ENCODE measurements around the gene AFF3. TPM values are rescaled to one million over a fixed set of nuclear protein-coding genes. Genes with fewer than 3 reads are reported as not detected.

AFF3 gene
- total RNA-seq, 1 donor from 2014 or later = 44.6 TPM

DNA sequence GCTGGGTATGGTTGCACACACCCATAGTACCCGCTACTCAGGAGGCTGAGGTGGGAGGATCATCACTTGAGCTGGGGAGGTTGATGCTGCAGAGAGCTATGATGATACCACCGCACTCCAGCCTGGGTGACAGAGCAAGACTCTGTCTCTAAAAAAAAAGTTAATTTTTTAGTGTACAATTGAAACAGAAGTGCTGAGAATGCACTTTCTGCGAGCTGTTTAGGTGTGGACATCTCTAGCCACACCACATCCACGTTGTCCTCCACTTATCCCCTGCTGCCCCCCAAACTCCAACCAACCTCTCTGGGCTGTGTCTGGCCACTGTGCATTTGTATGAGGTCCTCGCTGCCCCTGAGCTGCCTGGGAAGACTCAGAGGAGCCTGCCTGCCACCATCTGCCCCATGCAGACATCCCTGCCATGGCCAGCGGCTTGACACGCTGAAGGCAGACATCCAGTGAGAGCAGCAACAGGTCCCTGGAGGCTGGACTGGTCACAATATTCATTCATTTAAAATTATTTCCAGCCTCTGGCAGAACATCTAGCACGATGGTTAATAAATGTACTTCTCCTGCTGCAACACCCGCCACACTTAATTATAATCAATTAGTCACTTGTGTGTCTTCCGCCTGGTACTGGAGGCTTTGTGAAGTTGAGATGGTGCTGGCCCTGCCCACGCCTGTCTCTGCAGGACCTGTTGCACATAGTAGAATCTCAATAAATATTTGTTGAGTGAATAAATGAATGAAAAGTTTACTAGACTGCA lies 3.7 kb upstream of the AFF3 start:
- no peaks in the 10 kb centered on the region for H3K9me3 ChIP-seq
- no peaks in the 10 kb centered on the region for H3K36me3 ChIP-seq
- DNase-seq (no peak), ATAC-seq (no peak)
- H3K27ac ChIP-seq = no peak overlapping the region
- H3K27me3 ChIP-seq = no peaks in the 10 kb centered on the region
- H3K4me1 ChIP-seq = no peaks in the 10 kb centered on the region
- intact Hi-C loops (cut with DNase I) = no loop called here
- H3K4me3 ChIP-seq = no peak overlapping the region
- TF ChIP-seq, protein P1, sequence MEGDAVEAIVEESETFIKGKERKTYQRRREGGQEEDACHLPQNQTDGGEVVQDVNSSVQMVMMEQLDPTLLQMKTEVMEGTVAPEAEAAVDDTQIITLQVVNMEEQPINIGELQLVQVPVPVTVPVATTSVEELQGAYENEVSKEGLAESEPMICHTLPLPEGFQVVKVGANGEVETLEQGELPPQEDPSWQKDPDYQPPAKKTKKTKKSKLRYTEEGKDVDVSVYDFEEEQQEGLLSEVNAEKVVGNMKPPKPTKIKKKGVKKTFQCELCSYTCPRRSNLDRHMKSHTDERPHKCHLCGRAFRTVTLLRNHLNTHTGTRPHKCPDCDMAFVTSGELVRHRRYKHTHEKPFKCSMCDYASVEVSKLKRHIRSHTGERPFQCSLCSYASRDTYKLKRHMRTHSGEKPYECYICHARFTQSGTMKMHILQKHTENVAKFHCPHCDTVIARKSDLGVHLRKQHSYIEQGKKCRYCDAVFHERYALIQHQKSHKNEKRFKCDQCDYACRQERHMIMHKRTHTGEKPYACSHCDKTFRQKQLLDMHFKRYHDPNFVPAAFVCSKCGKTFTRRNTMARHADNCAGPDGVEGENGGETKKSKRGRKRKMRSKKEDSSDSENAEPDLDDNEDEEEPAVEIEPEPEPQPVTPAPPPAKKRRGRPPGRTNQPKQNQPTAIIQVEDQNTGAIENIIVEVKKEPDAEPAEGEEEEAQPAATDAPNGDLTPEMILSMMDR (IDR thresholded peaks at IDR 0.05) = no peak

DNA sequence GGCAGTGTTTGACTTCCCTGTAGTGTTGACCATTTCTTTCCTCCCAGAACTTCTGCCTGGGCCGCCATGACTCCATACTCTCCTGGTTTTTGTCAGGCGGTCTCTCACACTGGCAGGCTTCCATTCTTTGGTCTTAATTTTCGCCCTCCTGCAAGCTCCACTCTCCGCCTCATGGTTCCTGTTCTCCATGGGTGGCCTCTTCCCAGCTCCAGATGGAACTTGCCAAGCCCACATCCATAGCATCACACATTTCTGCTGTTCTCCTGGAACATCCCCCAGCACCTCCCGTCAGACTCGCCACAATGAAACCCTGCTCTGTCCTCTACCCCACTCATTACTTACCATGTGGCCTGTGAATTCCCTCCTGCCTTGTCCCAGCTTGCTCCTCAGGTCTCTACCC lies 896 bp upstream of the AFF3 start:
- DNase-seq = no peak
- no peak for ATAC-seq
- Histone ChIP-seq H3K4me1 (no peaks in the 10 kb centered on the region), H3K27me3 (no peaks in the 10 kb centered on the region), H3K27ac (no peak overlapping the region), H3K36me3 (no peaks in the 10 kb centered on the region), H3K4me3 (no peak overlapping the region), H3K9me3 (no peaks in the 10 kb centered on the region)
- intact Hi-C loops (cut with DNase I) = no loop called here
- TF ChIP-seq, protein P1 (IDR thresholded peaks at IDR 0.05) = no peak

DNA sequence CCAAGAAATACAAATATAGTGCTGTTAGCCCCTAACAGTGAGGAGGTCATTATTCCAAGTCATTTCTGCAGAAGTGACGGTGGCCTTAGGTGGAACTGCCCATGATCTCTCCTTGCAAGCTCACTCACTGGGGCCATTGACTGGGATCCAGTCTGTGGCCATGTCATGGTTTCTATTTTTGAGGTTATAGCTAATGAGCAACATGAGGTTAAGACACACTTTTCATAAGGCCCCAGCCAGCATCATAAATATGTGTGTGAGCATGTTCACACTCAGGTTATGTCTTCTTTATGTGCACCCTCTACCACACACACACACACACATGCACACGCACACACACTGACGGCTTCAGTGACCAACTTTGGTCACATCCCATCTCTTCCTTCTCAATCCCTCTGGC lies 484 bp downstream of the AFF3 start:
- DNase-seq = no peak
- intact Hi-C loops (cut with DNase I) = no loop called here
- Histone ChIP-seq H3K27me3 (no peaks in the 10 kb centered on the region), H3K4me1 (no peaks in the 10 kb centered on the region), H3K9me3 (no peaks in the 10 kb centered on the region), H3K36me3 (no peaks in the 10 kb centered on the region), H3K4me3 (no peak overlapping the region), H3K27ac (no peak overlapping the region)
- no peak for ATAC-seq
- TF ChIP-seq, protein P1 (IDR thresholded peaks at IDR 0.05) = no peak

DNA sequence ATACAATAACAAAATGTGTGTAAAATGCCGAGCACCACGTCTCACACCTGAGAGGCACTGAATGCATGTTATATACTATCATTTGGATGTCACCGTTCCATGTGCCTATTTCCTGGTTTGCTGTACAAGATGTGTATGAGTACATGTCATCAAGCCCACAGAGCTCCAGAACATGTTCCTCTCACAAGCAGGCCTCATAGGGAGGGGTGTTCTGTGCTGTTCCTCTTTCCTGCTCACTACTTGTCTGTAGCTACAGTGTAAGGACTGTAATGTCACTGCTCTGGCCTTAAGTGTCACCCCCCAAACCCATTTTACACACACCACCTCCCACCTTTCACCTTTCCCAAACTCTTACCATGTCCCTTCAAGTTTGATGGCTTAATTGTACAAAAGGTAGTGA lies 1.8 kb downstream of the AFF3 start:
- intact Hi-C loops (cut with DNase I) = no loop called here
- H3K4me1 ChIP-seq = no peaks in the 10 kb centered on the region
- no peaks in the 10 kb centered on the region for H3K9me3 ChIP-seq
- ATAC-seq (peak; percentile 71), DNase-seq (no peak)
- H3K4me3 ChIP-seq = no peak overlapping the region
- no peaks in the 10 kb centered on the region for H3K27me3 ChIP-seq
- H3K36me3 ChIP-seq = no peaks in the 10 kb centered on the region
- TF ChIP-seq, protein P1 (IDR thresholded peaks at IDR 0.05) = no peak
- H3K27ac ChIP-seq = no peak overlapping the region

DNA sequence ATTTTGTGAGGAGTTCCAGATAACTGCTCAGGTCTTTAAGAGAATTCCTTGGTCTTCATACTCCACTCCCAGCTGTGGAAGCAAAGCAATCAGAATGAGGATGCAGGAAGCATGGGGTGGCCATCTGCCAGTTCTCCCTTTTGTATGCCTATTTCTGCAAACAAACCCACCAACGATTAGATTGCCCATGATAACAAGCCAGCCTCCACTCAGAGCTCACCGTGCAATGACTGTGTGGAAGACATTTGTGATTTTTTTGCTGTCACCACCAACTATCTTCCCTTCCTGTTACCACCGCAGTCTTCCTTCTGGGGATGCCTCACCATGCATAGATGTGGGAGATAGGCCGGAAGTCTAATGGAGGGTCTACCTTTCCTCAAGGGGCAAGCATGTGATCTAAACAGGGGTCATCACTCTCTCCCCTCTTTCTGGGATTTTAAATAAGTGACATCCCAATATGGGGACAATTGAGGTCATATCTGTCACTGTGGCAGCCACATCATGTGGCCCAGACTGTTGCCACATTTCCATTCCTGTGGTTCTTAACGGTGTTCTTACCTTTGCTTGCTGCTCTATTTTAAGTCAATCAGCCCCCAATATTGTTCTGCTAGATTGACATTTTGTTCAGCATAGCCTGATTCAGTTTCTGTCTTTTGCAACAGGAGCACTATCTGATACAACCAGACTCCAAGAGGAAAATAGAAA lies 4.4 kb downstream of the AFF3 start:
- no peak for DNase-seq
- no peaks in the 10 kb centered on the region for H3K4me1 ChIP-seq
- intact Hi-C loops (cut with DNase I) = no loop called here
- no peaks in the 10 kb centered on the region for H3K9me3 ChIP-seq
- H3K36me3 ChIP-seq = no peaks in the 10 kb centered on the region
- TF ChIP-seq, protein P1 (IDR thresholded peaks at IDR 0.05) = no peak
- no peak overlapping the region for H3K27ac ChIP-seq
- H3K27me3 ChIP-seq = no peaks in the 10 kb centered on the region
- H3K4me3 ChIP-seq = no peak overlapping the region
- ATAC-seq = no peak
